Breast epithelium (tissue), 4 donors: Measurements from ENCODE around the gene ASAP3. TPM values are rescaled to one million over a fixed set of nuclear protein-coding genes. Genes with fewer than 3 reads are reported as not detected.

Experiments used
- DNase-seq, 2 donors: peaks; one replicate each; pipeline ENCODE4 v3.0.0-alpha.2; 2019; ENCODE audit warnings: low spot score in 2 of 2
- H3K27ac ChIP-seq, 2 donors: fragments of 200-600 bp; sonication (generic) in 1 of 2; one replicate each; pipeline ENCODE4 v1.5.1; 2016 to 2019; ENCODE audit warnings: mild to moderate bottlenecking in 1 of 2
- H3K27me3 ChIP-seq, 2 donors: fragments of 200-600 bp; sonication (generic) in 1 of 2; one replicate each; pipeline versions ENCODE4 v1.5.1 to v1.6.0; 2017 to 2019; ENCODE audit warnings: control low read depth in 1 of 2, mild to moderate bottlenecking in 1 of 2
- H3K36me3 ChIP-seq: fragments of 200-600 bp; one replicate; pipeline ENCODE4 v1.5.1; 2019
- H3K4me1 ChIP-seq, 2 donors: fragments of 200-600 bp; sonication (generic); one replicate each; pipeline ENCODE4 v1.5.1; 2016 to 2019; ENCODE audit warnings: control low read depth in 1 of 2
- H3K4me3 ChIP-seq, 3 donors: fragments of 200-600 bp; sonication (generic); 1 replicate in 2 of 3; 2 replicates in 1 of 3; pipeline ENCODE4 v1.5.1; 2016 to 2019; ENCODE audit warnings: mild to moderate bottlenecking in 3 of 3, moderate library complexity in 2 of 3
- H3K9me3 ChIP-seq, 2 donors: fragments of 200-600 bp; sonication (generic) in 1 of 2; one replicate each; pipeline ENCODE4 v1.5.1; 2016 to 2019; ENCODE audit warnings: control low read depth in 1 of 2
- POLR2A ChIP-seq: fragments of 450-650 bp; IDR thresholded peaks from one replicate; pipeline ENCODE4 v1.6.1; 2016; ENCODE audit warnings: antibody characterized with exemption, mild to moderate bottlenecking, moderate library complexity
- POLR2AphosphoS5 ChIP-seq, 3 donors: sonication (generic); formaldehyde crosslinking; IDR thresholded peaks; one replicate each; pipeline ENCODE4 v1.6.1; 2017; ENCODE audit warnings: antibody characterized with exemption in 3 of 3
- intact Hi-C: fragments of 100-400 bp; cut with DNase I; formaldehyde crosslinking; loops from one replicate; pipeline ENCODE4 v1.15.1; 2023; ENCODE audit warnings: low total_unique reads
- total RNA-seq, 3 donors: library from RNA; depleted of rRNA; stranded (reverse); fragments of >200 nt; gene quantifications; one replicate each; pipeline ENCODE4 v1.1.0, GENCODE V29; 2016
- TF ChIP-seq, protein P1 (sequence below), 3 donors: fragments of 450-650 bp; IDR thresholded peaks; one replicate each; pipeline ENCODE4 v1.5.1; 2016 to 2017; ENCODE audit warnings: antibody characterized with exemption in 3 of 3, mild to moderate bottlenecking in 3 of 3, moderate library complexity in 3 of 3

ASAP3 gene
- total RNA-seq, 3 donors from 2014 or later: 47.7 to 61.6 (median 54.9) TPM

GRCh38 chr1:23387494-23387893, 96.5 kb downstream of the ASAP3 start:
- H3K27ac ChIP-seq: peak overlapping the region in 1 of 2 donors; percentile 48

GRCh38 chr1:23385119-23385621, 98.8 kb downstream of the ASAP3 start:
- H3K27me3 ChIP-seq: no peaks in the 10 kb centered on the region
- intact Hi-C loops: loop anchor here (5.0 kb wide), 1 partner anchor 733 kb away; the partner anchor contains the start of gene C1QB
- peak overlapping the region; percentile 77 to 80 for H3K27ac ChIP-seq
- H3K4me3 ChIP-seq: no peak overlapping the region
- H3K4me1 ChIP-seq: peaks cover 0 to 11% of the 10 kb centered on the region in 2 donors
- no peaks in the 10 kb centered on the region for H3K36me3 ChIP-seq
- no peaks in the 10 kb centered on the region for H3K9me3 ChIP-seq
- TF ChIP-seq, protein P1, sequence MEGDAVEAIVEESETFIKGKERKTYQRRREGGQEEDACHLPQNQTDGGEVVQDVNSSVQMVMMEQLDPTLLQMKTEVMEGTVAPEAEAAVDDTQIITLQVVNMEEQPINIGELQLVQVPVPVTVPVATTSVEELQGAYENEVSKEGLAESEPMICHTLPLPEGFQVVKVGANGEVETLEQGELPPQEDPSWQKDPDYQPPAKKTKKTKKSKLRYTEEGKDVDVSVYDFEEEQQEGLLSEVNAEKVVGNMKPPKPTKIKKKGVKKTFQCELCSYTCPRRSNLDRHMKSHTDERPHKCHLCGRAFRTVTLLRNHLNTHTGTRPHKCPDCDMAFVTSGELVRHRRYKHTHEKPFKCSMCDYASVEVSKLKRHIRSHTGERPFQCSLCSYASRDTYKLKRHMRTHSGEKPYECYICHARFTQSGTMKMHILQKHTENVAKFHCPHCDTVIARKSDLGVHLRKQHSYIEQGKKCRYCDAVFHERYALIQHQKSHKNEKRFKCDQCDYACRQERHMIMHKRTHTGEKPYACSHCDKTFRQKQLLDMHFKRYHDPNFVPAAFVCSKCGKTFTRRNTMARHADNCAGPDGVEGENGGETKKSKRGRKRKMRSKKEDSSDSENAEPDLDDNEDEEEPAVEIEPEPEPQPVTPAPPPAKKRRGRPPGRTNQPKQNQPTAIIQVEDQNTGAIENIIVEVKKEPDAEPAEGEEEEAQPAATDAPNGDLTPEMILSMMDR (IDR thresholded peaks at IDR 0.05): no peak
- TF ChIP-seq POLR2AphosphoS5 (IDR thresholded peaks at IDR 0.05): no peak
- DNase-seq: peak in 1 of 2 donors; percentile 70

More at GRCh38 chr1:23387494-23387893, 96.5 kb downstream of the ASAP3 start:
- no peaks in the 10 kb centered on the region for H3K9me3 ChIP-seq
- H3K36me3 ChIP-seq: no peaks in the 10 kb centered on the region
- intact Hi-C loops: loop anchor here (5.0 kb wide), 1 partner anchor 735 kb away; the partner anchor contains the start of gene C1QB
- TF ChIP-seq POLR2AphosphoS5 (IDR thresholded peaks at IDR 0.05) (no peak), POLR2A (no peak)
- TF ChIP-seq, protein P1 (IDR thresholded peaks at IDR 0.05): no peak
- H3K4me1 ChIP-seq: peaks cover 0 to 11% of the 10 kb centered on the region in 2 donors
- no peak for DNase-seq
- no peak overlapping the region for H3K4me3 ChIP-seq
- no peaks in the 10 kb centered on the region for H3K27me3 ChIP-seq

GRCh38 chr1:23384312-23385058, 99.5 kb downstream of the ASAP3 start:
- intact Hi-C loops: loop anchor here (5.0 kb wide), 1 partner anchor 732 kb away; the partner anchor contains the start of gene C1QB
- DNase-seq: no peak

GRCh38 chr1:23383577-23384311, 100.2 kb downstream of the ASAP3 start:
- peak overlapping the region; percentile 6 to 67 for H3K27ac ChIP-seq
- no peak overlapping the region for H3K4me3 ChIP-seq
- DNase-seq: no peak
- TF ChIP-seq, protein P1 (IDR thresholded peaks at IDR 0.05): no peak
- TF ChIP-seq POLR2AphosphoS5 (IDR thresholded peaks at IDR 0.05) (no peak), POLR2A (no peak)
- peaks cover 0 to 11% of the 10 kb centered on the region in 2 donors for H3K4me1 ChIP-seq
- intact Hi-C loops: no loop called here
- H3K9me3 ChIP-seq: no peaks in the 10 kb centered on the region
- H3K36me3 ChIP-seq: no peaks in the 10 kb centered on the region
- no peaks in the 10 kb centered on the region for H3K27me3 ChIP-seq

More at GRCh38 chr1:23384312-23385058, 99.5 kb downstream of the ASAP3 start:
- Histone ChIP-seq H3K4me1 (peaks cover 0 to 11% of the 10 kb centered on the region in 2 donors), H3K4me3 (no peak overlapping the region), H3K36me3 (no peaks in the 10 kb centered on the region), H3K27ac (peak overlapping the region; percentile 77 to 80), H3K27me3 (no peaks in the 10 kb centered on the region), H3K9me3 (no peaks in the 10 kb centered on the region)
- TF ChIP-seq POLR2AphosphoS5 (IDR thresholded peaks at IDR 0.05) (no peak), POLR2A (no peak)
- TF ChIP-seq, protein P1 (IDR thresholded peaks at IDR 0.05): no peak
